GM19395 (cell line): Measurements from ENCODE around the gene SLC6A12.
"Not testable (repeated sequence)": the region's sequence is repeated elsewhere in the genome, so short reads cannot be mapped to it uniquely, and the experiment has no call there.

ENCODE experiments used
- ATAC-seq: cut with Tn5 transposase; IDR thresholded peaks from one replicate; pipeline ENCODE4 v1.9.1; 2021; ENCODE audit warnings: mild to moderate bottlenecking, moderate library complexity; ENCODE audit not compliant: unreplicated experiment

SLC6A12 gene

GRCh38 chr12:218728-219590, 5.0 kb upstream of the SLC6A12 start:
- no peak for ATAC-seq

GRCh38 chr12:218221-218620, 4.3 kb upstream of the SLC6A12 start:
- no peak for ATAC-seq

- ATAC-seq = not testable (repeated sequence)
These were observed 3.1 kb upstream of the SLC6A12 start for GRCh38 chr12:217029-217428.

GRCh38 chr12:215116-215515, 1.2 kb upstream of the SLC6A12 start:
- ATAC-seq = no peak

- ATAC-seq = no peak
These were observed 427 bp downstream of the SLC6A12 start for GRCh38 chr12:213527-213932.

GRCh38 chr12:212715-213526, 1.0 kb downstream of the SLC6A12 start:
- ATAC-seq = no peak

- ATAC-seq = no peak
These were observed 1.6 kb downstream of the SLC6A12 start for GRCh38 chr12:212415-212714.

GRCh38 chr12:211639-212414, 2.1 kb downstream of the SLC6A12 start:
- ATAC-seq = no peak

- ATAC-seq = no peak
These were observed 2.9 kb downstream of the SLC6A12 start for GRCh38 chr12:211142-211465.

GRCh38 chr12:210277-211141, 3.4 kb downstream of the SLC6A12 start:
- ATAC-seq = no peak

- no peak for ATAC-seq
These were observed 4.1 kb downstream of the SLC6A12 start for GRCh38 chr12:209851-210250.

- ATAC-seq = no peak
These were observed 4.7 kb downstream of the SLC6A12 start for GRCh38 chr12:209246-209645.

- ATAC-seq = no peak
These were observed 5.1 kb downstream of the SLC6A12 start for GRCh38 chr12:208813-209212.

GRCh38 chr12:207804-208203, 6.2 kb downstream of the SLC6A12 start:
- no peak for ATAC-seq

GRCh38 chr12:206746-207440, 7.1 kb downstream of the SLC6A12 start:
- ATAC-seq = no peak

GRCh38 chr12:205026-205425, 8.9 kb downstream of the SLC6A12 start:
- no peak for ATAC-seq

GRCh38 chr12:204261-204678, 9.7 kb downstream of the SLC6A12 start:
- ATAC-seq = no peak

GRCh38 chr12:203462-204260, 10.3 kb downstream of the SLC6A12 start:
- ATAC-seq = no peak

GRCh38 chr12:203074-203461, 10.9 kb downstream of the SLC6A12 start:
- no peak for ATAC-seq
